Activated CD4-positive, alpha-beta T cell treated with anti-CD3 and anti-CD28 coated beads for 48 hours (primary cell): Measurements from ENCODE around the gene MAPK8IP2.
A peak's percentile ranks its signal among the peaks of the same experiment; 100 is the strongest.
"Not testable (repeated sequence)": the region's sequence is repeated elsewhere in the genome, so short reads cannot be mapped to it uniquely, and the experiment has no call there.

Source experiments
- DNase-seq: peaks from one replicate; pipeline ENCODE4 v3.0.0-alpha.2; 2020

The MAPK8IP2 gene

DNA sequence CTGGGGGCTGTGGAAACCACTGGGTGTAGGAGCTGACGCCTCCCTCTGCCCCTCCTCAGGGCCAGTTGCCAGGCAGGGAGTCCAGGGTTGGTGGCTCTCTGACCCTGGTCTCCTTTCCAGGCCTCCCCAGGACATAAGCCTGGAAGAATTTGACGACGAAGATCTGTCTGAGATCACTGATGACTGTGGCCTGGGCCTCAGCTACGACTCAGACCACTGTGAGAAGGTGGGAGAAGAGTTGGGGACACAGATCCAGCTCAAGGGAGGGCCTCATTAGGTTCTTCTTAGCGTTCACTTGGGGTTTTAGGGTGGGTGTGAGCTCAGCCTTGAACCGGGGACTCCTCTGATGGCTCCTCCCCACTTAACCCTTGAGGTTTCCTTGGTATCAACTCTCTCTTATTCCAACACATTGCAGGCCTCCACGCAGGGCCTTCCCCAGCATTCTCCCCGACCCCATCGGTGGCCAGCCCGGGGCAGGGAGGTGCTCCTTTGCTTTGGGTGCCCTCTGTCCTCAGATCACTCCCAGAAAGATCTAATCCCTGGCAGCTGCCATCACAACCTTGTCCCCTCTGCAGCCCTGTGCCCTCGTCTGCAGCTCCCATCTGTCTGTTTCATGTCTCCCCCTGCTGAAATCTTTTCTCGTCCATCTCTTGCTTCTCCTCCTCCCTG, 1.2 kb downstream of the MAPK8IP2 start:
- no peak for DNase-seq

DNA sequence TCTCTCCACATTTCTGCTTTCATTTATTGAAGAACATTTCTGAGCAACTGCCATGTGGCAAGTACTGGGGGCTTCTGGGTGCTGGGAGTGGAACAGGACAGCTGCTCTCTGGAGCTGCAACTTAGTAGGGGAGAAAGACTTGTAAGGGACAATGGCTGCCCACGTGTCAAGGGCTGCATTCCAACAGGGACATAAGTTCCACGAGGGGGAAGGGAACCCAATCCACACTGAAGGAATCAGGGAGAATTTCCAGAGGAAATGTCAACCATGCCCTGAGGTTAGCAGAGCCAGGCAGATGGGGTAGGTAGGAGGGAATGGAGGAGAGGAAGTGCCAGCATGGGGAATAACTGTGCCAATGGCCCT, 1.7 kb downstream of the MAPK8IP2 start:
- DNase-seq, result no peak

- DNase-seq, result no peak
Observed at GRCh38 chr22:50603511-50604255, 3.1 kb downstream of the MAPK8IP2 start.

DNA sequence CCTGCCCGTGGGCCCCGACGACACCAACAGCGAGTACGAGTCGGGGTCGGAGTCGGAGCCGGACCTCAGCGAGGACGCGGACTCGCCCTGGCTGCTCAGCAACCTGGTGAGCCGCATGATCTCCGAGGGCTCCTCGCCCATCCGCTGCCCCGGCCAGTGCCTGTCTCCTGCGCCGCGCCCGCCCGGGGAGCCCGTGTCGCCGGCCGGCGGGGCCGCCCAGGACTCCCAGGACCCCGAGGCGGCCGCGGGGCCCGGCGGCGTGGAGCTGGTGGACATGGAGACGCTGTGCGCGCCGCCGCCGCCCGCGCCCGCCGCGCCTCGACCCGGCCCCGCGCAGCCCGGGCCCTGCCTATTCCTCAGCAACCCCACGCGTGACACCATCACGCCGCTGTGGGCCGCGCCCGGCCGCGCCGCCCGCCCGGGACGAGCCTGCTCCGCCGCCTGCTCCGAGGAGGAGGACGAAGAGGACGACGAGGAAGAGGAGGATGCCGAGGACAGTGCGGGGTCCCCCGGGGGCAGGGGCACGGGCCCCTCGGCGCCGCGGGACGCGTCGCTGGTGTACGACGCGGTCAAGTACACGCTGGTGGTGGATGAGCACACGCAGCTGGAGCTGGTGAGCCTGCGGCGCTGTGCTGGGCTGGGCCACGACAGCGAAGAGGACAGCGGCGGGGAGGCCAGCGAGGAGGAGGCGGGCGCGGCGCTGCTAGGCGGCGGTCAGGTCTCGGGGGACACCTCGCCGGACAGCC, 3.8 kb downstream of the MAPK8IP2 start:
- DNase-seq, result no peak

- DNase-seq, result no peak
Observed at GRCh38 chr22:50605002-50605612, 4.5 kb downstream of the MAPK8IP2 start.

DNA sequence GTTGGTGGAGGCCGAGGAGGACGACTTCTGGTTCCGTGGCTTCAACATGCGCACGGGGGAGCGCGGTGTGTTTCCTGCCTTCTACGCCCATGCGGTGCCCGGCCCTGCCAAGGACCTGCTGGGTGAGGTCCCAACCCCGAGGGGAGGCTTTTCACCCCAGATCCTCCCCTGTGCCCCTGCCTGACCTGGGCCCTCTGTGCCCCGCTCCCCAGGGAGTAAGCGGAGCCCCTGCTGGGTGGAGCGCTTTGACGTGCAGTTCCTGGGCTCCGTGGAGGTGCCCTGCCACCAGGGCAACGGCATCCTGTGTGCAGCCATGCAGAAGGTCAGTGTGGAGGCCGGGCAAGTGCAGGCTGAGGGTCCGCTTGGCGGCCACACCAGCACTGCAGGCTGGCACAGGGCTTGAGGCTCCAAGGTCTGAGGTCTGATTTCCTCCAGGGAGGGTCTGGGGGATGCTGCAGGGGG, 5.1 kb downstream of the MAPK8IP2 start:
- no peak for DNase-seq

- DNase-seq, result no peak
Observed at GRCh38 chr22:50606165-50606945, 5.8 kb downstream of the MAPK8IP2 start.

- no peak for DNase-seq
Observed at GRCh38 chr22:50606946-50607658, 6.5 kb downstream of the MAPK8IP2 start.

GRCh38 chr22:50607659-50608020, 7.0 kb downstream of the MAPK8IP2 start:
- no peak for DNase-seq

- DNase-seq, result not testable (repeated sequence)
Observed at GRCh38 chr22:50608058-50608840, 7.7 kb downstream of the MAPK8IP2 start.

- no peak for DNase-seq
Observed at GRCh38 chr22:50608996-50609395, 8.4 kb downstream of the MAPK8IP2 start.

- no peak for DNase-seq
Observed at GRCh38 chr22:50609599-50609998, 9.0 kb downstream of the MAPK8IP2 start.

- no peak for DNase-seq
Observed at GRCh38 chr22:50610041-50610451, 9.5 kb downstream of the MAPK8IP2 start.

GRCh38 chr22:50610581-50610980, 10.0 kb downstream of the MAPK8IP2 start:
- DNase-seq, result no peak

GRCh38 chr22:50611341-50612060, 10.9 kb downstream of the MAPK8IP2 start:
- no peak for DNase-seq

DNA sequence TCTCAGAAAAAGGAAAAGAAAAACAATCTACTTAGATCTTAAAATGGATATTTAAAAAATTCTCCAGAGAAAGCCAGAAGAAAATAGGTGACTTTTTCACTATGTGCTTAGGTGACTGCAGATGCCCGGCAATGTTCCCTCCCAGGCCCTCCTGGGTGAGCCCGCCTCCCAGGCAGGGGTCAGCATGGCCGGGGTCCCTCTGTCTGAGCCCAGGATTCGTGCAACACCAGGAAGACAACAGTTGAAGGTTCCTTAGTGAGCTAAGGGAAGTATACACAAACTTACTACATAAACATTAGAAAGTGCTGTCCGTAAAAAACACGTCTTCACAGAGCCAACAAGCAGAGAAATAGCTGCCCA, 11.6 kb downstream of the MAPK8IP2 start:
- DNase-seq, result no peak

DNA sequence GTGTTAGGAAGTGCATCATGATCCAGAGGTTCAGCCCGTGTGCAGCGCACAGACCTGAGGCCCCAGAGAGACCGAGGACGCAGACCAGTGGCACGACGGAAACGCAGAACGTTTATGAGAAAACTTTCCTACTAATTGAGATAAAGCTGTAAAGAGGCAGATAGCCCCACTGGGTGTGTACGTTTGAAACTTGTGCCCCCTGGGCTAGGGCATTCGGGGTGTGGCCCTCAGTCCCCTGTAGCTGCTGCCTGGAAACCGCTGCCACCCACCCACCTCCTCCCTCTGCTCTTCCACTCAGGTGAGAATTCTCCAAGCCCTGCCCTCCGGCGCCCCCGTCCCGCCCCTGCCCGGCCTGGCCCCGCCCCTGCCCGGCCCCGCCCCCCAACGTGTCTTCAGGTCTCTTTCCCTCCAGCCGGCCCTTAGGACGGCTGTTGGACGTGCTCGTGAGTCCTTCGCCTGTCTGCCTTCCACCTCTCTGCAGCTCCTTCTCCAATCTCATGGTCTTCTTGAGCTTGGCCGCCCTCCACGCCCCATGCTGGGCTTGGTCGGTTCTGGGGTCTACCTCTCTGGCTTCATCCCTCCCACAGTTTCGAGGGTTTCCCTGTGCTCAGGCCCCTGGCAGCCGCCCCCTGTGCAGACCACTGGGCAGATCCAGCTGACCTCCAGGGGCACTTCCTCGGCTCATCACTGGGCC, 12.1 kb downstream of the MAPK8IP2 start:
- peak; percentile 24 for DNase-seq

DNA sequence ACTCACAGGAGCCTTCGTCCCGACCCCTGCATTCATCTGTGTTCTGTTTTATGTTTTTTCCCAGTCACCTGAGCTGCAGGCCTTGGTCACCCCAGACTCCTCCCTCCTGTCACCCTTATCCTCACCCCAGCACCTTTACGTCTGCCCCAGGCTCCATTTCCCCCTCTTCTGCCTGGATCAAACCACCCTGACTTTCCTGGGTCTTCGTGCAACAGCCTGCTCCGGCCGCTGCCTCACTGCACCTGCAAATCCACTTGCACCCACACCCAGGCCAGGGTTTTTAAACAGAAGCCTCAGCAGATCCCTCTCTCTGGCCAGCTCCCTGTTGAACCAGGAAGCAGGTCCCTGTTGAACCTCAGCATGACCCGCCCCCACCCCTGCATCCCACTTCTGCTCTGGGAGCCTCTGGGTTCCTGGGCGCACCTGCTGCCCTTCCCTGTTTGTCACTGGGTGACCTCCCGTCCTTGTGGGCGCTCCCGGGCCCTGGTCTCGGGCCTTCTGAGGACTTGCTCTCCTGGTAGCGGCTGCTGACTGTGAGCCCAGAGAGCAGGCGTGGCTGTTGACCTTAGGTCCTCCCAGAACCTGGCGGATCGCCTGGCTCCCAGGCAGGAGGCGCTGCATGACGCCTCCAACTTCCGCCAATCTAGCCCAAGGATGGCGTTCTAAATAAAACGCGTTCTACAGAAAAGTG, 12.8 kb downstream of the MAPK8IP2 start:
- DNase-seq, result no peak

DNA sequence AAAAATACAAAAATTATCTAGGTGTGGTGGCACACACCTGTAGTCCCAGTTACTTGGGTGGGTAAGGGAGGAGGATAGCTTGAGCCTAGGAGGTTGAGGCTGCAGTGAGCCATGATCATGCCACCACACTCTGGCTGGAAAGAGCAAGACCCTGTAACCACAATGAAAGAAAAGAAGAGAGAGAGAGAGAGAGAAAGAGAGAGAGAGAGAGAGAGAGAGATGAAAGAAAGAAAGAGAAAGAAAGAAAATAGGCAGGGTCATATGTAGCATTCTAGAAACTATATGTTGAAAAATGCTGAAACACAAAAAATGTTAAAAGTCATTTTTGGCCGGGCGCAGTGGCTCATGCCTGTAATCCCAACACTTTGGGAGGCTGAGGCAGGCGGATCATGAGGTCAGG, 13.7 kb downstream of the MAPK8IP2 start:
- not testable (repeated sequence) for DNase-seq
